Neural crest cell (in vitro differentiated cells): ENCODE results near the gene PRR33. TPM values are rescaled to one million over a fixed set of nuclear protein-coding genes. Genes with fewer than 3 reads are reported as not detected.
"Not testable (repeated sequence)": the region's sequence is repeated elsewhere in the genome, so short reads cannot be mapped to it uniquely, and the experiment has no call there.

Experiments
- DNase-seq: peaks from one replicate; pipeline ENCODE4 v3.0.0; 2021; ENCODE audit warnings: low read depth, mixed read lengths, low spot score
- H3K27ac Mint-ChIP-seq: one replicate; pipeline ENCODE4 v1.8.0; 2021; ENCODE audit warnings: mild to moderate bottlenecking, mixed read lengths; ENCODE audit not compliant: unreplicated experiment
- H3K27me3 Mint-ChIP-seq: 2 replicates; pipeline ENCODE4 v1.8.0; 2021; ENCODE audit warnings: low read depth, mild to moderate bottlenecking, mixed read lengths
- H3K36me3 Mint-ChIP-seq: 2 replicates; pipeline ENCODE4 v1.8.0; 2021; ENCODE audit warnings: low read depth, mild to moderate bottlenecking, mixed read lengths
- H3K4me1 Mint-ChIP-seq: 2 replicates; pipeline ENCODE4 v1.8.0; 2021; ENCODE audit warnings: mixed read lengths
- H3K4me3 Mint-ChIP-seq: one replicate; pipeline ENCODE4 v1.8.0; 2021; ENCODE audit warnings: mild to moderate bottlenecking, mixed read lengths
- H3K9me3 Mint-ChIP-seq: 2 replicates; pipeline ENCODE4 v1.8.0; 2021; ENCODE audit warnings: mixed read lengths
- total RNA-seq: library from RNA; stranded (reverse); gene quantifications from 2 replicates; pipeline ENCODE4 v1.2.1, GENCODE V29; 2021
- TF ChIP-seq, protein P1 (sequence below): fragments of 200-600 bp; sonication (generic); conservative IDR thresholded peaks from 2 replicates; pipeline ENCODE4 v1.5.0; 2021; ENCODE audit warnings: antibody characterized with exemption, mild to moderate bottlenecking

Gene PRR33
- total RNA-seq, 1 donor from 2014 or later = not detected

DNA sequence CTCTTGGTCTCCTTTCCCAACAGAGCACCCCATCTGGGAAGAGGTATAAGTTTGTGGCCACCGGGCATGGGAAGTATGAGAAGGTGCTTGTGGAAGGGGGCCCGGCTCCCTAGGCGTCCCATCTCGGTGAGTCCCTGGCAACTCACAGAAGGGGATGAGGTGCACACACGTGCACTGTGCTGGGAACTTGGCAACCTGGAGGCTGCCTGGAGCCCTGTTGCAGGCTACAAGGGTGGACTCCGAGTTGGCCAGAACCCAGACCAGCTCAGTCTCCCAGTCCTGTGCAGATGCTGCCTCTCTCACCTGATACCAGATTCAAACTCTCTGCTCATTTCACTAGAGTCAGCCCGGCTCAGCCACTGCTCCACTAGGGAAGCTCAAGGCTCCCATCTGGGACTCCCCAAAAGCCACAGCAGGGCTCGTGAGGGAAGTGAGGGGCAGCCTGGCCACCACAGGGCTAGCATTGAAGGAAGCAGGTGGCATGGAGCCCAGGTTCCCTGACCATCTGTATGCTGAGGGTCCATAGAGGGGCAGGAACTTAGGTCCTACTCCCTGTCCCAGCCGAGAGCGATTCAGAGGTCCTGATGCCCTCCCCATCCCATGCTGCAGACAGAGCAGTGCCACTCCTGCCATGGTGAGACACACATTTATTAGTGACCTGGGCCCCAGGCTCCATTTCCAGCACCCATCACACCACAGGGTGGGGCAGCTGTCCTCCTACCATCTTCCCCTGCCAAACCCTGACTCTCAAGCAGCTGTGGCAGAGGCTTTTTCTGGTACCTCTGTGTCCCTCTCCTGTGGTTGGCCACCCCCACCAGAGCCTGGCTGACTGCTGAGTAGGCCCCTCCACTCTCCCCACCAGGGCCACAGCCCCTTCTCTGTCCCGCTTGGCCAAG lies 4.0 kb downstream of the PRR33 start:
- H3K27ac Mint-ChIP-seq = no peak overlapping the region
- no peaks in the 10 kb centered on the region for H3K4me1 Mint-ChIP-seq
- TF ChIP-seq, protein P1, sequence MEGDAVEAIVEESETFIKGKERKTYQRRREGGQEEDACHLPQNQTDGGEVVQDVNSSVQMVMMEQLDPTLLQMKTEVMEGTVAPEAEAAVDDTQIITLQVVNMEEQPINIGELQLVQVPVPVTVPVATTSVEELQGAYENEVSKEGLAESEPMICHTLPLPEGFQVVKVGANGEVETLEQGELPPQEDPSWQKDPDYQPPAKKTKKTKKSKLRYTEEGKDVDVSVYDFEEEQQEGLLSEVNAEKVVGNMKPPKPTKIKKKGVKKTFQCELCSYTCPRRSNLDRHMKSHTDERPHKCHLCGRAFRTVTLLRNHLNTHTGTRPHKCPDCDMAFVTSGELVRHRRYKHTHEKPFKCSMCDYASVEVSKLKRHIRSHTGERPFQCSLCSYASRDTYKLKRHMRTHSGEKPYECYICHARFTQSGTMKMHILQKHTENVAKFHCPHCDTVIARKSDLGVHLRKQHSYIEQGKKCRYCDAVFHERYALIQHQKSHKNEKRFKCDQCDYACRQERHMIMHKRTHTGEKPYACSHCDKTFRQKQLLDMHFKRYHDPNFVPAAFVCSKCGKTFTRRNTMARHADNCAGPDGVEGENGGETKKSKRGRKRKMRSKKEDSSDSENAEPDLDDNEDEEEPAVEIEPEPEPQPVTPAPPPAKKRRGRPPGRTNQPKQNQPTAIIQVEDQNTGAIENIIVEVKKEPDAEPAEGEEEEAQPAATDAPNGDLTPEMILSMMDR = no peak
- H3K9me3 Mint-ChIP-seq = no peaks in the 10 kb centered on the region
- H3K36me3 Mint-ChIP-seq = no peaks in the 10 kb centered on the region
- no peaks in the 10 kb centered on the region for H3K27me3 Mint-ChIP-seq
- no peak overlapping the region for H3K4me3 Mint-ChIP-seq
- DNase-seq = no peak

DNA sequence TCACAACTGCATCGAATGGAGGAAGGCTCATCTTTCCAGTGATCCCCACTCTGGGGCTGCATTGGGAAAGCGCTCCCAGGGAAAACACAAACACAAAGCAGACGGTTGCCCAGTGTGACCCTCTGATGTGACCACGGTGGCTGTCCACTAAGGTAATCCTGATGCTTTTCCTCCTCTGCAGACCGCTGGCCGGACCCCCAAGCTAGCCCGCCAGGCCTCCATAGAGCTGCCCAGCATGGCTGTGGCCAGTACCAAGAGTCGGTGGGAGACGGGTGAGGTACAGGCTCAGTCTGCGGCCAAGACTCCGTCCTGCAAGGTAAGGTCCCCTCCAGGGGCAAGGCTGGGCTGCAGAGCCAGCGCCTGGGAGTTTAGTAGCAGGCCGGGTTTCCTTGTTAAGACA lies 5.1 kb downstream of the PRR33 start:
- DNase-seq, H3K4me1 Mint-ChIP-seq, H3K27me3 Mint-ChIP-seq, H3K27ac Mint-ChIP-seq, H3K4me3 Mint-ChIP-seq, H3K9me3 Mint-ChIP-seq, H3K36me3 Mint-ChIP-seq: not testable (repeated sequence)

DNA sequence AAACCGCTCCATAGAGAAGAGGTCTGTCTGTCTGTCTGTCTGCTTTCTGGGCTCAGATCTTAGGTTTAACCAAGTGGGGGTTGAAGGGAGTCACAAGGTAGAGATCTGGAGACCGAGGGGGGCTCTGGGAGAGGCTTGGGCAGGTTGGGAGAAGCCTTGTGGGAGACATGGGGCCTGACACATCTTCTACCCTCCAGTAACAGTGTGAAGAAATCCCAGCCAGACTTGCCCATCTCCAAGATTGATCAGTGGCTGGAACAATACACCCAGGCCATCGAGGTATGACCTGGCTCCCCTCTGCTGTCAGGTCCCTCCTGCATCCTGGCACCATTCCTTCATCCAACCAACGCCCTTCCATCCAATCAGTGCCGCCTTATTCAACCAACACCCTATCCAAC lies 7.4 kb downstream of the PRR33 start:
- Mint-ChIP-seq H3K9me3 (no peaks in the 10 kb centered on the region), H3K27ac (no peak overlapping the region), H3K36me3 (no peaks in the 10 kb centered on the region), H3K27me3 (no peaks in the 10 kb centered on the region), H3K4me1 (no peaks in the 10 kb centered on the region), H3K4me3 (no peak overlapping the region)
- DNase-seq = no peak
- TF ChIP-seq, protein P1 = no peak

DNA sequence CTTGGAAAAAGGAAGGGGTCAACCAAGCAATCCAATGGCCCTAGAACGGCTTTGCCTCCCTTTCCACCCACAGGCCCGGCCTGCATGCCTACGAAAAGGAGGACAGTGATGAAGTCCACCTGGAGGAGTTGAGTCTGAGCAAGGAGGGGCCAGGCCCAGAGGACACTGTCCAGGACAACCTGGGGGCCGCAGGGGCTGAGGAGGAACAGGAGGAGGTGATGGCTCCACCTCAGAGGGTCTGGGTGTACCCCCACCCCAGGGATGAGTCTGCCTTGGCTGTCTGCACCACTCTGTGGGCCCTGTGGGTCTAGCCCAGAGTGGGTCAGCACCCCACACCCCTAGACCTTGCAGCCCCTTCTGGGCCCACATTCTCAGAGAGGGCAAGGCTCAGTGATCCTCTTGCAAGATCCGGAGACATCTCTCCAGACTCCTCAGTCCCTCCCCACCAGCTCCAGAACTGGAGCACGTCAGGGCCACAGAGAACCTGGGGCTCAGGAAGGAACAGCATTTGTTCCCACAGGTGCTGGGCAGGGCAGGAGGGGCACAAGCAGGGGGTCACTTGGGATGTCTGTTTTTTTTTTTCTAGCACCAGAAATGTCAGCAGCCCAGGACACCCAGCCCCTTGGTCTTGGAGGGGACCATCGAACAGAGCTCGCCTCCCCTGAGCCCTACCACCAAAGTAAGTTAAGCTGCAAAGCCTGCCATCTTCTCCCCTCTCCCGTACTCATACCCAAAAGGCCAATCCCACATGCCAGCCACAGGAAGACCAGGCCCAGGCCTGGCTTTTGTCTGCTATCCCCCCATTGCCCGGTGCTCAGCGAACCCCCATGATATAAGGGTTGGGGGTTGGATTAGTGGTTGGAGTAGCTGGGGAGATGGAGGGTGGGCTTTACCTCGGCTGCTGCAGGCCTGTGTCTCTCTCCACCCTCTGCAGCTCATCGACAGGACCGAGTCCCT lies 8.1 kb downstream of the PRR33 start:
- H3K36me3 Mint-ChIP-seq = no peaks in the 10 kb centered on the region
- DNase-seq = no peak
- no peaks in the 10 kb centered on the region for H3K9me3 Mint-ChIP-seq
- TF ChIP-seq, protein P1 = no peak
- H3K4me1 Mint-ChIP-seq = no peaks in the 10 kb centered on the region
- H3K27me3 Mint-ChIP-seq = no peaks in the 10 kb centered on the region
- no peak overlapping the region for H3K4me3 Mint-ChIP-seq
- H3K27ac Mint-ChIP-seq = no peak overlapping the region

DNA sequence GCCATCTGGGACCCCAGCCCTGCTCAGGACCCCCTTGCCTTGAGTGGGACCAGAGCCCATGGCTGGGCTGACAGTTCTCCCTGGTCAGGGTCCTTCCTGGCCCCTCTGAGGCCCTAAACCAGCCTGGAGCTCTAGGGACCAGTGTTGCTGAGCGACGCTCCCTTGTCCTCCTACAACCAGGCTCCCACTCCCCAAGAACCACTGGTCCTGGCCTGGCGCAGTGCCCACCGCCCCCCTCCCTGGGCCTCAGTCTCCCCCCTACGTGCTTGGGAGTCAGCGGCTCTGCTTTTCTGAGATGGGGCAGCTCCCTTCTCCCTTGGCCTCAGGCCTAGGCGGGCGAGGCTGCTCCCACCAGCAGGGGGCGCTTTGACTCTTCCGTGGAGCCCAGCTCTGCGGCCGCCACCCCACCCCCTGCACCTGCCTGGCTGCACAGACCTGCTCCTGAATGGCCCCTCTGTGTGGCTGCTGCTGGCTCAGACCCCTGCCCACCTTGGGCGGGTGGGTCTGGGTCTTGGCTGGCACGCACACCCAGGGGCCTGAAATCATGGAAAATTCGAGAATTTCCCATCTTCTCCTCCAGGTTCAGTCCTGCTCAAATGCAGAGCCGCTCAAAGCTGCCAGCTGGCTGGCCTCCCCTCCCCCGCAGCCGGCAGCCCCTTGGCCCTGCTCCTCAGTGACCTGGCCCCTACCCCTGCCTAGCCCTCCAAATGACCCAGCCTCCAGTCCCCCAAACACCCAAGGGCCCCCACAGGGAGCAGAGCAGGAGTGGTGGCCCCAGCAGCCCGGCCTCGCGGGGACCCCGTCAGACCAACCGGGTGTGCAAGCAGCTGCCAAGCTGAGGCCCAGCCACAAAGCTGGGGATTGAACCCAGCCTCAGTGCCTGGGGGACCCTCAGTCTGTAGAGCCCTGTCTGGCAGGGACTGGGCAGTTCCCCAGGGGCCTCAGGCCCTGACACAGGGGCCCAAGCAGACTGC lies 9.1 kb downstream of the PRR33 start:
- TF ChIP-seq, protein P1 = peak; percentile 95
- H3K9me3 Mint-ChIP-seq = no peaks in the 10 kb centered on the region
- peak; percentile 86 for DNase-seq
- no peak overlapping the region for H3K4me3 Mint-ChIP-seq
- H3K27me3 Mint-ChIP-seq = no peaks in the 10 kb centered on the region
- H3K4me1 Mint-ChIP-seq = no peaks in the 10 kb centered on the region
- H3K27ac Mint-ChIP-seq = no peak overlapping the region
- H3K36me3 Mint-ChIP-seq = no peaks in the 10 kb centered on the region
